Measurements from ENCODE around the gene ZNF283. TPM values are rescaled to one million over a fixed set of nuclear protein-coding genes. Genes with fewer than 3 reads are reported as not detected.
"Not testable (repeated sequence)": the region's sequence is repeated elsewhere in the genome, so short reads cannot be mapped to it uniquely, and the experiment has no call there.

ZNF283 gene
- polyA plus RNA-seq, 3 donors = 0.80 to 2.5 (median 2.0) TPM

DNA sequence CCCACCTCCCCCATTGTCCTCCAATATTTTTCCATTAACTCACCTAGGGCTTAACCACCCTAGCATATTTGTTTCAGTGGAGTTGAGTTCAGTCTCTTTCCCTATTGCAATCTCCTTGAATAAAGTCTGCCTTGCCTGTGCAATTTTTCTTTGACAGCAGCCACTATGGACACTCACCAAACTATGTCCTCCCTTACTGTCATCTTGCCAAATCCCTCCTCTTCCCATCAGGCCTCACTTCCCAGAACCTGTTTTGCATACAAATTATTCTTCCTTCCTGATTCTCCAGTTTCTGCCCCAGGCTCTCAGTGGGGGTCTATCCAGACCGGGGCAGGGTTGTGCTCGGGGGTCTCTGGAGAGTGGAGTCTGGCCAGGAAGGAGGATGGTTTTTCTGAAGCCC is 22.7 kb upstream of the ZNF283 start:
- Mint-ChIP-seq H3K27me3 (ENCODE audit: low read depth in 3 of 3) (peaks cover 11 to 22% (median 14%) of the 10 kb centered on the region in 3 donors), H3K36me3 (no peaks in the 10 kb centered on the region), H3K4me3 (no peak overlapping the region), H3K9me3 (peaks cover 0 to 7% (median 0%) of the 10 kb centered on the region in 7 donors), H3K4me1 (peaks cover 2% of the 10 kb centered on the region), H3K27ac (peak overlapping the region in 1 of 7 donors; percentile 58)
- Histone ChIP-seq H3K9ac (ENCODE audit: insufficient read depth, low read length, poor library complexity, severe bottlenecking) (no peak overlapping the region), H3K27ac (ENCODE audit: low read depth in 1 of 2, low read length in 2 of 2) (no peak overlapping the region), H2AFZ (ENCODE audit: insufficient read depth, low read depth, low read length, poor library complexity, severe bottlenecking) (no peak overlapping the region), H3K79me2 (ENCODE audit: insufficient read depth, low read length) (no peaks in the 10 kb centered on the region), H3K36me3 (replicated peaks in 1 of 2; ENCODE audit: control insufficient read depth in 1 of 2, insufficient read depth in 2 of 2, low read length in 2 of 2) (no peaks in the 10 kb centered on the region), H3K4me1 (ENCODE audit: control insufficient read depth in 1 of 2, insufficient read depth in 2 of 2, low read length in 2 of 2) (no peaks in the 10 kb centered on the region), H3K4me2 (replicated peaks; ENCODE audit: extremely low read depth, low read length, poor library complexity, severe bottlenecking) (no peak overlapping the region), H3K4me3 (replicated peaks in 1 of 3; ENCODE audit: low read depth in 2 of 3, low read length in 3 of 3) (no peak overlapping the region), H3K27me3 (ENCODE audit: control insufficient read depth in 2 of 2, insufficient read depth in 2 of 2, low read length in 2 of 2) (no peaks in the 10 kb centered on the region), H4K20me1 (ENCODE audit: insufficient read depth, low read length) (no peaks in the 10 kb centered on the region), H3K9me3 (replicated peaks in 1 of 2; ENCODE audit: control insufficient read depth in 1 of 2, insufficient read depth in 1 of 2, low read length in 2 of 2) (no peaks in the 10 kb centered on the region)
- no peak for TF ChIP-seq CTCF (IDR thresholded peaks at IDR 0.05)
- no peak for DNase-seq
- 29% methylated on average over 2 of the region's 2 CpGs for WGBS (ENCODE audit: insufficient coverage)
- intact Hi-C loops (cut with micrococcal nuclease) = loop anchor here in 1 of 2 donors (5.0 to 10.0 kb wide), 2 partner anchors 67 to 350 kb away; no protein-coding TSS in a partner anchor

- not testable (repeated sequence) for H3K4me3 Mint-ChIP-seq; H3K4me2 ChIP-seq (replicated peaks; ENCODE audit: extremely low read depth, low read length, poor library complexity, severe bottlenecking); H3K27me3 ChIP-seq (ENCODE audit: control insufficient read depth in 2 of 2, insufficient read depth in 2 of 2, low read length in 2 of 2); H3K9me3 Mint-ChIP-seq; H3K36me3 ChIP-seq (replicated peaks in 1 of 2; ENCODE audit: control insufficient read depth in 1 of 2, insufficient read depth in 2 of 2, low read length in 2 of 2); H3K4me1 ChIP-seq (ENCODE audit: control insufficient read depth in 1 of 2, insufficient read depth in 2 of 2, low read length in 2 of 2); H3K36me3 Mint-ChIP-seq; H3K9ac ChIP-seq (ENCODE audit: insufficient read depth, low read length, poor library complexity, severe bottlenecking); H3K27ac Mint-ChIP-seq; H3K4me1 Mint-ChIP-seq; H3K4me3 ChIP-seq (replicated peaks in 1 of 3; ENCODE audit: low read depth in 2 of 3, low read length in 3 of 3); H4K20me1 ChIP-seq (ENCODE audit: insufficient read depth, low read length); H2AFZ ChIP-seq (ENCODE audit: insufficient read depth, low read depth, low read length, poor library complexity, severe bottlenecking); H3K79me2 ChIP-seq (ENCODE audit: insufficient read depth, low read length); DNase-seq; H3K9me3 ChIP-seq (replicated peaks in 1 of 2; ENCODE audit: control insufficient read depth in 1 of 2, insufficient read depth in 1 of 2, low read length in 2 of 2); H3K27ac ChIP-seq (ENCODE audit: low read depth in 1 of 2, low read length in 2 of 2)
- WGBS (ENCODE audit: insufficient coverage) = 100% methylated on average over 3 of the region's 7 CpGs
- H3K27me3 Mint-ChIP-seq (ENCODE audit: low read depth in 3 of 3) = peaks cover 10 to 25% (median 14%) of the 10 kb centered on the region in 3 donors
- intact Hi-C loops (cut with micrococcal nuclease) = loop anchor here in 1 of 2 donors (10.0 kb wide), 1 partner anchor 352 kb away; no protein-coding TSS in a partner anchor
Observed at GRCh38 chr19:43806401-43806800, 20.7 kb upstream of the ZNF283 start.
